ENCODE data around the gene CEP192. TPM values are rescaled to one million over a fixed set of nuclear protein-coding genes. Genes with fewer than 3 reads are reported as not detected.

The CEP192 gene
- total and polyA plus RNA-seq, 2 donors from 2014 or later = 4.9 to 31.7 TPM

DNA sequence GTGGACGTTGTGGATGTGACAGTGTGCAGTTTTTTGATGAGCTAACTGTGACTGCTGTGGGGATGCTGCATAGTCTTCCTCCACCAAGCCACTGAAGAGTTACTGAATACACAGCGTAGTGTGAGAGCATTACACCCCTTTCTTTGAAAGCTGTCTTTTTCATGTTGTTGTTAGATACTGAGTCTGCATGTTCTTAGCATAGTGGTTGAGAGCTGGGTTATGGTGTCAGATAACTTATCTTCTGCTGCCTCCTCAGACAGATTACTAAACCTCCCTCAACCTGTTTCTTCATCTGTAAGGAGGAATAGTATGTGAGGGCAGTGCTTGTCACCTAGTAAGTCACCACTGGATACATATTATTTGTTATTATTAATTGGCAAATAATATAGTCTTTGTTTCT lies 63.2 kb downstream of the CEP192 start:
- Histone ChIP-seq H3K4me1 (ENCODE audit: control insufficient read depth in 2 of 3, insufficient read depth in 2 of 3, low read depth in 1 of 3, low read length in 3 of 3) (no peaks in the 10 kb centered on the region), H3K36me3 (ENCODE audit: control insufficient read depth in 2 of 3, insufficient read depth in 3 of 3, low read length in 3 of 3) (peaks cover 10 to 21% (median 12%) of the 10 kb centered on the region in 3 donors), H3K9ac (ENCODE audit: low read length in 3 of 3) (no peak overlapping the region), H3K4me3 (ENCODE audit: low read length in 3 of 3) (no peak overlapping the region), H3K27me3 (ENCODE audit: control insufficient read depth, insufficient read depth, low read length) (no peaks in the 10 kb centered on the region), H3K27ac (ENCODE audit: low read depth in 2 of 2, low read length in 2 of 2) (no peak overlapping the region), H3K9me3 (ENCODE audit: control insufficient read depth in 2 of 3, insufficient read depth in 1 of 3, low read length in 3 of 3) (no peaks in the 10 kb centered on the region)
- DNase-seq (no peak), FAIRE-seq (no peak)
- intact Hi-C loops (cut with DNase I) = no loop called here
- TF ChIP-seq, protein P1, sequence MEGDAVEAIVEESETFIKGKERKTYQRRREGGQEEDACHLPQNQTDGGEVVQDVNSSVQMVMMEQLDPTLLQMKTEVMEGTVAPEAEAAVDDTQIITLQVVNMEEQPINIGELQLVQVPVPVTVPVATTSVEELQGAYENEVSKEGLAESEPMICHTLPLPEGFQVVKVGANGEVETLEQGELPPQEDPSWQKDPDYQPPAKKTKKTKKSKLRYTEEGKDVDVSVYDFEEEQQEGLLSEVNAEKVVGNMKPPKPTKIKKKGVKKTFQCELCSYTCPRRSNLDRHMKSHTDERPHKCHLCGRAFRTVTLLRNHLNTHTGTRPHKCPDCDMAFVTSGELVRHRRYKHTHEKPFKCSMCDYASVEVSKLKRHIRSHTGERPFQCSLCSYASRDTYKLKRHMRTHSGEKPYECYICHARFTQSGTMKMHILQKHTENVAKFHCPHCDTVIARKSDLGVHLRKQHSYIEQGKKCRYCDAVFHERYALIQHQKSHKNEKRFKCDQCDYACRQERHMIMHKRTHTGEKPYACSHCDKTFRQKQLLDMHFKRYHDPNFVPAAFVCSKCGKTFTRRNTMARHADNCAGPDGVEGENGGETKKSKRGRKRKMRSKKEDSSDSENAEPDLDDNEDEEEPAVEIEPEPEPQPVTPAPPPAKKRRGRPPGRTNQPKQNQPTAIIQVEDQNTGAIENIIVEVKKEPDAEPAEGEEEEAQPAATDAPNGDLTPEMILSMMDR (IDR thresholded peaks at IDR 0.05; ENCODE audit: borderline replicate concordance, extremely low read depth, insufficient read depth) = no peak

DNA sequence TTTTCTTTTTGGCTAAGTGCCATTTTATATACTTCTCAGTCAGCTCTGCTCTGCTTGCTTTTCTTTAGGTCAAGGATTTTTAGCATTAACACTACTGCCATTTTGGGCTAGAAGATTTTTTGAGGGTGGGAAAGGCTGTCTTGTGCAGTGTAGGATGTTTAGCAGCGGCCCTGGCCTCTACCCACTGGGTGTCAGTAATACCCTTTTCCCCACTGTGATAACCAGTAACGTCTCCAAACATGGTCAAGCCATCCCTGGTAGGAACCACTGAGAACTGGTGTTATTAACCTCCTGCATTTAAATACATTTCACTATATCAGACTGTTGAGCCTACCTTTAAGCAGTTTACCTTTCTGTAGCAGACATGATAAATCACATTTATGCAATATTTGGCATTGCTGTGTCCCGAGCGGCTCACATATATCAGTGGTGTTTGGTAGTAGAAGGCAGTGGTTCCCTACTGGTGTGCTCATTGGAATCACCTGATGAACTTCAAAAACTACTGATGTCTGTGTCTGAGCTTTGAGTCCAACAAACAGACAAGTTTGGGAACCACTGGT lies 70.5 kb downstream of the CEP192 start:
- DNase-seq (no peak), FAIRE-seq (no peak)
- no peak overlapping the region for H3K27ac ChIP-seq (ENCODE audit: low read depth in 2 of 2, low read length in 2 of 2)
- H3K9ac ChIP-seq (ENCODE audit: low read length in 3 of 3) = no peak overlapping the region
- peaks cover 7 to 20% (median 9%) of the 10 kb centered on the region in 3 donors for H3K36me3 ChIP-seq (ENCODE audit: control insufficient read depth in 2 of 3, insufficient read depth in 3 of 3, low read length in 3 of 3)
- TF ChIP-seq, protein P1 (IDR thresholded peaks at IDR 0.05; ENCODE audit: borderline replicate concordance, extremely low read depth, insufficient read depth) = no peak
- no peaks in the 10 kb centered on the region for H3K4me1 ChIP-seq (ENCODE audit: control insufficient read depth in 2 of 3, insufficient read depth in 2 of 3, low read depth in 1 of 3, low read length in 3 of 3)
- H3K9me3 ChIP-seq (ENCODE audit: control insufficient read depth in 2 of 3, insufficient read depth in 1 of 3, low read length in 3 of 3) = no peaks in the 10 kb centered on the region
- no peaks in the 10 kb centered on the region for H3K27me3 ChIP-seq (ENCODE audit: control insufficient read depth, insufficient read depth, low read length)
- intact Hi-C loops (cut with DNase I) = no loop called here
- H3K4me3 ChIP-seq (ENCODE audit: low read length in 3 of 3) = no peak overlapping the region

DNA sequence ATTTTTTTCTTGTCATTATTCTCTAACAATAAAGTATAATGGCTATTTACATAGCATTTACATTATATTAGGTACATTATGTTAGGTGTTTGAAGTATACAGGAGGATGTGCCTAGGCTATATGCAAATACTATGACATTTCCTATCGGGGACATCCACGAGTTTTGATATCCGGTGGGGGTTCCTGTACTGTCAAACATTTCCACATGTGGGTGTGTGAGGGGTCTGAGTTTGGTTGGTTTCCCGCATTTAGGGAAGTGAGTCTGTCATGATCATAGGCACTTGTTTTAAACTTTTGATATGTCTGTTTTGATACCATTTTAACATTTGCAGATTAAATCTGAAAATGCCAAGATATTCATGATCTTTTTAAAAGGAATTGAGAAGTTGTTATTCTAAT lies 76.0 kb downstream of the CEP192 start:
- DNase-seq = no peak
- peaks cover 6 to 31% (median 16%) of the 10 kb centered on the region in 3 donors for H3K36me3 ChIP-seq (ENCODE audit: control insufficient read depth in 2 of 3, insufficient read depth in 3 of 3, low read length in 3 of 3)
- H3K9ac ChIP-seq (ENCODE audit: low read length in 3 of 3) = no peak overlapping the region
- no peak for FAIRE-seq
- no peak overlapping the region for H3K4me3 ChIP-seq (ENCODE audit: low read length in 3 of 3)
- TF ChIP-seq, protein P1 (IDR thresholded peaks at IDR 0.05; ENCODE audit: borderline replicate concordance, extremely low read depth, insufficient read depth) = no peak
- H3K27me3 ChIP-seq (ENCODE audit: control insufficient read depth, insufficient read depth, low read length) = no peaks in the 10 kb centered on the region
- no peaks in the 10 kb centered on the region for H3K9me3 ChIP-seq (ENCODE audit: control insufficient read depth in 2 of 3, insufficient read depth in 1 of 3, low read length in 3 of 3)
- no peaks in the 10 kb centered on the region for H3K4me1 ChIP-seq (ENCODE audit: control insufficient read depth in 2 of 3, insufficient read depth in 2 of 3, low read depth in 1 of 3, low read length in 3 of 3)
- intact Hi-C loops (cut with DNase I) = no loop called here
- H3K27ac ChIP-seq (ENCODE audit: low read depth in 2 of 2, low read length in 2 of 2) = no peak overlapping the region

DNA sequence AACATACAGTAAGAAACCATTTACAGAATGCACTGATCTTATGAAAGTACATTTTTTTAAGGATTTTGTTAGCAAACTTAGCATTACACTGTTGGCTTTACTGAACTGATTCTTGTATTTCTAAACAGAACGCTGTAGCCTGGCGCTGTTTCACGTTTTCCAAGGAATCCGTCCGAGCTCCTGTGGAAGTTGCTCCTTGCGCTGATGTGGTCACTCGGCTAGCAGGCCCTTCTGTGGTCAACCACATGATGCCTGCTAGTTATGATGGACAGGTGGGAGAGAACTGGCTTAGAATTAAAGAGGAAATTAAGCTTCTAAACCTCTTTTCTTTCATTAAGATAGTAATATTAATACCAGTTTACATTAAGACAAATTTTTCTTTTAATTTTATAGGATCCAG lies 76.8 kb downstream of the CEP192 start:
- Histone ChIP-seq H3K4me1 (ENCODE audit: control insufficient read depth in 2 of 3, insufficient read depth in 2 of 3, low read depth in 1 of 3, low read length in 3 of 3) (no peaks in the 10 kb centered on the region), H3K27me3 (ENCODE audit: control insufficient read depth, insufficient read depth, low read length) (no peaks in the 10 kb centered on the region), H3K4me3 (ENCODE audit: low read length in 3 of 3) (no peak overlapping the region), H3K27ac (ENCODE audit: low read depth in 2 of 2, low read length in 2 of 2) (no peak overlapping the region), H3K36me3 (ENCODE audit: control insufficient read depth in 2 of 3, insufficient read depth in 3 of 3, low read length in 3 of 3) (peaks cover 5 to 33% (median 20%) of the 10 kb centered on the region in 3 donors), H3K9me3 (ENCODE audit: control insufficient read depth in 2 of 3, insufficient read depth in 1 of 3, low read length in 3 of 3) (no peaks in the 10 kb centered on the region), H3K9ac (ENCODE audit: low read length in 3 of 3) (no peak overlapping the region)
- TF ChIP-seq, protein P1 (IDR thresholded peaks at IDR 0.05; ENCODE audit: borderline replicate concordance, extremely low read depth, insufficient read depth) = no peak
- FAIRE-seq (no peak), DNase-seq (no peak)
- intact Hi-C loops (cut with DNase I) = no loop called here
